ENCODE data around the gene IGSF6. TPM values are rescaled to one million over a fixed set of nuclear protein-coding genes. Genes with fewer than 3 reads are reported as not detected.

IGSF6 gene
- total and polyA plus RNA-seq, 2 of the 13 experiments (the other 11 are each of a cell fraction or from before 2014, with no cell fraction given) = not detected

DNA sequence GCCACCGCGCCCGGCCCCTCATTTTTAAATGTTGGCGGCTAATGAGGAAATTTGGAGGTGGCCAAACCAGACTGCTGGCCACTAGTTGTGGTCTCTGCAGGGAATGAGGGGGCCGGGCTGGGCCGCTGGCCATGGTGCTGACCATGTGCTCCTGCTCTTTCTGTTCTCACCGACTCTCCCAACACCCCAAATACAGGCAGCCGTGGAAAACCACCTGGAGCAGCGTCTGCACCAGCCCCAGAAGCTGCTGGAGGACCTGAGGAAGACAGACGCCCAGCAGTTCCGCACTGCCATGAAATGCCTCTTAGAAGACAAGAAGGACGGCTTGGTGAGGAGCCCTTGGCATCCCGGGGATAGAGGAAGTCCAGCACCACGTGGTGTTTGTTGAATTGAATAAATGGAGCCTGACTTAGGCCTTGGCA is 32.6 kb upstream of the IGSF6 start (continued):
- TF ChIP-seq, protein P1, sequence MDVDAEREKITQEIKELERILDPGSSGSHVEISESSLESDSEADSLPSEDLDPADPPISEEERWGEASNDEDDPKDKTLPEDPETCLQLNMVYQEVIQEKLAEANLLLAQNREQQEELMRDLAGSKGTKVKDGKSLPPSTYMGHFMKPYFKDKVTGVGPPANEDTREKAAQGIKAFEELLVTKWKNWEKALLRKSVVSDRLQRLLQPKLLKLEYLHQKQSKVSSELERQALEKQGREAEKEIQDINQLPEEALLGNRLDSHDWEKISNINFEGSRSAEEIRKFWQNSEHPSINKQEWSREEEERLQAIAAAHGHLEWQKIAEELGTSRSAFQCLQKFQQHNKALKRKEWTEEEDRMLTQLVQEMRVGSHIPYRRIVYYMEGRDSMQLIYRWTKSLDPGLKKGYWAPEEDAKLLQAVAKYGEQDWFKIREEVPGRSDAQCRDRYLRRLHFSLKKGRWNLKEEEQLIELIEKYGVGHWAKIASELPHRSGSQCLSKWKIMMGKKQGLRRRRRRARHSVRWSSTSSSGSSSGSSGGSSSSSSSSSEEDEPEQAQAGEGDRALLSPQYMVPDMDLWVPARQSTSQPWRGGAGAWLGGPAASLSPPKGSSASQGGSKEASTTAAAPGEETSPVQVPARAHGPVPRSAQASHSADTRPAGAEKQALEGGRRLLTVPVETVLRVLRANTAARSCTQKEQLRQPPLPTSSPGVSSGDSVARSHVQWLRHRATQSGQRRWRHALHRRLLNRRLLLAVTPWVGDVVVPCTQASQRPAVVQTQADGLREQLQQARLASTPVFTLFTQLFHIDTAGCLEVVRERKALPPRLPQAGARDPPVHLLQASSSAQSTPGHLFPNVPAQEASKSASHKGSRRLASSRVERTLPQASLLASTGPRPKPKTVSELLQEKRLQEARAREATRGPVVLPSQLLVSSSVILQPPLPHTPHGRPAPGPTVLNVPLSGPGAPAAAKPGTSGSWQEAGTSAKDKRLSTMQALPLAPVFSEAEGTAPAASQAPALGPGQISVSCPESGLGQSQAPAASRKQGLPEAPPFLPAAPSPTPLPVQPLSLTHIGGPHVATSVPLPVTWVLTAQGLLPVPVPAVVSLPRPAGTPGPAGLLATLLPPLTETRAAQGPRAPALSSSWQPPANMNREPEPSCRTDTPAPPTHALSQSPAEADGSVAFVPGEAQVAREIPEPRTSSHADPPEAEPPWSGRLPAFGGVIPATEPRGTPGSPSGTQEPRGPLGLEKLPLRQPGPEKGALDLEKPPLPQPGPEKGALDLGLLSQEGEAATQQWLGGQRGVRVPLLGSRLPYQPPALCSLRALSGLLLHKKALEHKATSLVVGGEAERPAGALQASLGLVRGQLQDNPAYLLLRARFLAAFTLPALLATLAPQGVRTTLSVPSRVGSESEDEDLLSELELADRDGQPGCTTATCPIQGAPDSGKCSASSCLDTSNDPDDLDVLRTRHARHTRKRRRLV (CRISPR knock-in tag; IDR thresholded peaks at IDR 0.05) = no peak
- TF ChIP-seq EHMT2 (IDR thresholded peaks at IDR 0.05; ENCODE audit: borderline replicate concordance, low read depth, low read length) = peak; percentile 88
- 0 out of 2 replicates have a peak, but pooled peaks have one; percentile 85 for TF ChIP-seq TSC22D2 (CRISPR knock-in tag; IDR thresholded peaks at IDR 0.05; ENCODE audit: borderline replicate concordance)
- 0 out of 2 replicates have a peak, but pooled peaks have one; percentile 45 for TF ChIP-seq ZSCAN31 (CRISPR knock-in tag; IDR thresholded peaks at IDR 0.05; ENCODE audit: low read depth)
- TF ChIP-seq, protein P2, sequence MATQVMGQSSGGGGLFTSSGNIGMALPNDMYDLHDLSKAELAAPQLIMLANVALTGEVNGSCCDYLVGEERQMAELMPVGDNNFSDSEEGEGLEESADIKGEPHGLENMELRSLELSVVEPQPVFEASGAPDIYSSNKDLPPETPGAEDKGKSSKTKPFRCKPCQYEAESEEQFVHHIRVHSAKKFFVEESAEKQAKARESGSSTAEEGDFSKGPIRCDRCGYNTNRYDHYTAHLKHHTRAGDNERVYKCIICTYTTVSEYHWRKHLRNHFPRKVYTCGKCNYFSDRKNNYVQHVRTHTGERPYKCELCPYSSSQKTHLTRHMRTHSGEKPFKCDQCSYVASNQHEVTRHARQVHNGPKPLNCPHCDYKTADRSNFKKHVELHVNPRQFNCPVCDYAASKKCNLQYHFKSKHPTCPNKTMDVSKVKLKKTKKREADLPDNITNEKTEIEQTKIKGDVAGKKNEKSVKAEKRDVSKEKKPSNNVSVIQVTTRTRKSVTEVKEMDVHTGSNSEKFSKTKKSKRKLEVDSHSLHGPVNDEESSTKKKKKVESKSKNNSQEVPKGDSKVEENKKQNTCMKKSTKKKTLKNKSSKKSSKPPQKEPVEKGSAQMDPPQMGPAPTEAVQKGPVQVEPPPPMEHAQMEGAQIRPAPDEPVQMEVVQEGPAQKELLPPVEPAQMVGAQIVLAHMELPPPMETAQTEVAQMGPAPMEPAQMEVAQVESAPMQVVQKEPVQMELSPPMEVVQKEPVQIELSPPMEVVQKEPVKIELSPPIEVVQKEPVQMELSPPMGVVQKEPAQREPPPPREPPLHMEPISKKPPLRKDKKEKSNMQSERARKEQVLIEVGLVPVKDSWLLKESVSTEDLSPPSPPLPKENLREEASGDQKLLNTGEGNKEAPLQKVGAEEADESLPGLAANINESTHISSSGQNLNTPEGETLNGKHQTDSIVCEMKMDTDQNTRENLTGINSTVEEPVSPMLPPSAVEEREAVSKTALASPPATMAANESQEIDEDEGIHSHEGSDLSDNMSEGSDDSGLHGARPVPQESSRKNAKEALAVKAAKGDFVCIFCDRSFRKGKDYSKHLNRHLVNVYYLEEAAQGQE (IDR thresholded peaks at IDR 0.05; ENCODE audit: borderline replicate concordance in 1 of 2, low read depth in 1 of 2, low read length in 2 of 2) = peak; percentile 81 to 95
- TF ChIP-seq NKX3-1 (CRISPR knock-in tag; IDR thresholded peaks at IDR 0.05) = peak; percentile 86
- TF ChIP-seq NR2F1 (CRISPR knock-in tag; IDR thresholded peaks at IDR 0.05) = no peak
- no peak for TF ChIP-seq POLR2AphosphoS5 (IDR thresholded peaks at IDR 0.05; ENCODE audit: low read depth, low read length)
- TF ChIP-seq ZNF12 (CRISPR knock-in tag; IDR thresholded peaks at IDR 0.05) = 0 out of 2 replicates have a peak, but pooled peaks have one; percentile 21
- TF ChIP-seq ZNF75D (CRISPR knock-in tag; IDR thresholded peaks at IDR 0.05; ENCODE audit: borderline replicate concordance) = peak; percentile 36; the same call in 1 of the 2 replicates
- no peak for TF ChIP-seq SALL2 (CRISPR knock-in tag; IDR thresholded peaks at IDR 0.05)
- TF ChIP-seq ZNF841 (CRISPR knock-in tag; IDR thresholded peaks at IDR 0.05; ENCODE audit: borderline replicate concordance) = no peak
- TF ChIP-seq FOXC1 (CRISPR knock-in tag; IDR thresholded peaks at IDR 0.05; ENCODE audit: borderline replicate concordance) = no peak
- no peak; the same call in 1 of the 2 replicates for TF ChIP-seq ZNF441 (CRISPR knock-in tag; IDR thresholded peaks at IDR 0.05; ENCODE audit: borderline replicate concordance)
- TF ChIP-seq TBP (CRISPR knock-in tag; IDR thresholded peaks at IDR 0.05) = no peak
- TF ChIP-seq SAP130 (CRISPR knock-in tag; IDR thresholded peaks at IDR 0.05; ENCODE audit: low read depth) = peak; percentile 49
- TF ChIP-seq IKZF1 (IDR thresholded peaks at IDR 0.05) = no peak
- TF ChIP-seq SOX5 (CRISPR knock-in tag; IDR thresholded peaks at IDR 0.05; ENCODE audit: borderline replicate concordance) = no peak
- TF ChIP-seq, protein P3, sequence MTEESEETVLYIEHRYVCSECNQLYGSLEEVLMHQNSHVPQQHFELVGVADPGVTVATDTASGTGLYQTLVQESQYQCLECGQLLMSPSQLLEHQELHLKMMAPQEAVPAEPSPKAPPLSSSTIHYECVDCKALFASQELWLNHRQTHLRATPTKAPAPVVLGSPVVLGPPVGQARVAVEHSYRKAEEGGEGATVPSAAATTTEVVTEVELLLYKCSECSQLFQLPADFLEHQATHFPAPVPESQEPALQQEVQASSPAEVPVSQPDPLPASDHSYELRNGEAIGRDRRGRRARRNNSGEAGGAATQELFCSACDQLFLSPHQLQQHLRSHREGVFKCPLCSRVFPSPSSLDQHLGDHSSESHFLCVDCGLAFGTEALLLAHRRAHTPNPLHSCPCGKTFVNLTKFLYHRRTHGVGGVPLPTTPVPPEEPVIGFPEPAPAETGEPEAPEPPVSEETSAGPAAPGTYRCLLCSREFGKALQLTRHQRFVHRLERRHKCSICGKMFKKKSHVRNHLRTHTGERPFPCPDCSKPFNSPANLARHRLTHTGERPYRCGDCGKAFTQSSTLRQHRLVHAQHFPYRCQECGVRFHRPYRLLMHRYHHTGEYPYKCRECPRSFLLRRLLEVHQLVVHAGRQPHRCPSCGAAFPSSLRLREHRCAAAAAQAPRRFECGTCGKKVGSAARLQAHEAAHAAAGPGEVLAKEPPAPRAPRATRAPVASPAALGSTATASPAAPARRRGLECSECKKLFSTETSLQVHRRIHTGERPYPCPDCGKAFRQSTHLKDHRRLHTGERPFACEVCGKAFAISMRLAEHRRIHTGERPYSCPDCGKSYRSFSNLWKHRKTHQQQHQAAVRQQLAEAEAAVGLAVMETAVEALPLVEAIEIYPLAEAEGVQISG (CRISPR knock-in tag; IDR thresholded peaks at IDR 0.05) = peak; percentile 29; the same call in 1 of the 2 replicates
- no peak for TF ChIP-seq HDAC6 (IDR thresholded peaks at IDR 0.05; ENCODE audit: low read depth, low read length)
